ENCODE data around the gene MED14. TPM values are rescaled to one million over a fixed set of nuclear protein-coding genes. Genes with fewer than 3 reads are reported as not detected.

Gene MED14
- total and polyA plus RNA-seq, 2 of the 8 experiments (the other 6 are each of a cell fraction or from before 2014, with no cell fraction given): 79.7 to 117 TPM

- H2BK5ac ChIP-seq (ENCODE audit: low read depth, low read length): no peak overlapping the region
- no peak overlapping the region for H3K27ac ChIP-seq (ENCODE audit: low read depth, low read length)
- ChIA-PET POLR2A (ENCODE audit: partially characterized antibody) (no interaction called here), CTCF (ENCODE audit: partially characterized antibody) (no interaction called here)
- 91% methylated on average over 1 of the region's 1 CpG; no CpG with 5 or more reads in 1 of the 2 experiments for WGBS, 2 experiments (ENCODE audit: extremely low coverage in 1 of 2, insufficient coverage in 1 of 2, insufficient read length in 1 of 2, insufficient replicate concordance in 2 of 2, low coverage in 1 of 2, low lambda C conversion rate in 2 of 2, missing lambda C conversion rate in 1 of 2)
- no peak overlapping the region for H3K56ac ChIP-seq (replicated peaks; ENCODE audit: insufficient read length, low read depth, low read length)
- no peaks in the 10 kb centered on the region for H3K23me2 ChIP-seq (ENCODE audit: low read depth, low read length)
- H2AFZ ChIP-seq (ENCODE audit: low read length): no peak overlapping the region
- H2BK12ac ChIP-seq (ENCODE audit: low read depth, low read length): no peak overlapping the region
- H2AK5ac ChIP-seq (ENCODE audit: low read depth, low read length): no peak overlapping the region
- no peak overlapping the region for H3K23ac ChIP-seq (ENCODE audit: insufficient read length)
- H3K9me3 ChIP-seq (ENCODE audit: insufficient read depth in 2 of 2, low read depth in 1 of 2, low read length in 1 of 2): no peaks in the 10 kb centered on the region
- H3K36me3 ChIP-seq (ENCODE audit: control insufficient read depth in 2 of 4, insufficient read depth in 4 of 4, low read length in 3 of 4): peaks cover 4 to 90% (median 36%) of the 10 kb centered on the region in 4 experiments; a peak in 7 of 8 replicates
- no peak overlapping the region for H2BK20ac ChIP-seq (ENCODE audit: low read length)
- no peaks in the 10 kb centered on the region for H3K4me1 ChIP-seq (replicated peaks in 1 of 4; ENCODE audit: control insufficient read depth in 3 of 4, insufficient read depth in 4 of 4, low read length in 3 of 4)
- no peak overlapping the region for H4K8ac ChIP-seq (ENCODE audit: extremely low read depth, insufficient read depth, low read length)
- no peak overlapping the region for H2BK15ac ChIP-seq (ENCODE audit: low read length)
- H3K27me3 ChIP-seq (replicated peaks in 1 of 4; ENCODE audit: control insufficient read depth in 3 of 4, extremely low read depth in 1 of 4, insufficient read depth in 3 of 4, low read length in 3 of 4): no peaks in the 10 kb centered on the region
- 0 out of 4 replicates have a peak, but pooled peaks cover 0 to 3% of the 10 kb centered on the region in 2 experiments for H3K79me2 ChIP-seq (ENCODE audit: control insufficient read depth in 1 of 2, insufficient read depth in 2 of 2, low read length in 2 of 2)
- H3K18ac ChIP-seq (ENCODE audit: extremely low read depth, low read length): no peak overlapping the region
- peaks cover 0 to 1% of the 10 kb centered on the region in 2 experiments for H4K20me1 ChIP-seq (replicated peaks in 1 of 2; ENCODE audit: control insufficient read depth in 1 of 2, insufficient read depth in 2 of 2, low read length in 2 of 2)
- H2BK120ac ChIP-seq (replicated peaks; ENCODE audit: low read depth, low read length): no peak overlapping the region
- H3K79me1 ChIP-seq (ENCODE audit: low read depth, low read length): no peaks in the 10 kb centered on the region
- no peak overlapping the region for H4K91ac ChIP-seq (replicated peaks; ENCODE audit: insufficient read length, low read length)
- FAIRE-seq (no peak), DNase-seq (ENCODE audit: low read depth in 1 of 2, low spot score in 2 of 2) (no peak)
- no peak overlapping the region for H4K5ac ChIP-seq (ENCODE audit: insufficient read length, low read depth, low read length)
- no peak overlapping the region for H3K4me3 ChIP-seq (ENCODE audit: extremely low read depth in 1 of 4, insufficient read depth in 2 of 4, low read depth in 3 of 4, low read length in 4 of 4)
- no peak overlapping the region for H3K4ac ChIP-seq (replicated peaks; ENCODE audit: insufficient read length, low read depth, low read length)
- no peak overlapping the region for H3K9ac ChIP-seq (replicated peaks in 1 of 4; ENCODE audit: extremely low read depth in 1 of 4, low read depth in 3 of 4, low read length in 3 of 4)
- H3K4me2 ChIP-seq (ENCODE audit: insufficient read depth in 1 of 2, low read depth in 2 of 2, low read length in 2 of 2): no peak overlapping the region
- H3K14ac ChIP-seq (ENCODE audit: insufficient read length): no peak overlapping the region
- TF ChIP-seq TAF7 (optimal IDR thresholded peaks at IDR 0.05; ENCODE audit: borderline replicate concordance, low read depth, low read length): no peak
- TF ChIP-seq TBP (IDR thresholded peaks at IDR 0.05; ENCODE audit: low read depth, low read length): no peak
Measured at GRCh38 chrX:40698851-40699250, 36.5 kb downstream of the MED14 start.
